Endodermal cell (in vitro differentiated cells): ENCODE results near the gene PPL. TPM values are rescaled to one million over a fixed set of nuclear protein-coding genes. Genes with fewer than 3 reads are reported as not detected.

Source experiments
- DNase-seq: peaks from one replicate; pipeline ENCODE4 v3.0.0-alpha.2; 2017
- H3K27ac ChIP-seq: 2 replicates; pipeline ENCODE4 v1.5.1; 2013; ENCODE audit warnings: mild to moderate bottlenecking, low read depth, low read length, moderate library complexity
- H3K27me3 ChIP-seq: 2 replicates; pipeline ENCODE4 v1.6.1; 2013; ENCODE audit warnings: mild to moderate bottlenecking, low read length, moderate library complexity; ENCODE audit not compliant: insufficient read depth, control insufficient read depth, poor library complexity, severe bottlenecking
- H3K36me3 ChIP-seq: 2 replicates; pipeline ENCODE4 v1.7.0; 2013; ENCODE audit warnings: mild to moderate bottlenecking, low read length, moderate library complexity; ENCODE audit not compliant: control insufficient read depth, insufficient read depth
- H3K4me1 ChIP-seq: one replicate; pipeline ENCODE4 v1.7.0; 2013; ENCODE audit warnings: low read length; ENCODE audit not compliant: control insufficient read depth, insufficient read depth
- H3K4me3 ChIP-seq: 2 replicates; pipeline ENCODE4 v1.5.1; 2013; ENCODE audit warnings: mild to moderate bottlenecking, low read length, moderate library complexity
- H3K9ac ChIP-seq: 2 replicates; pipeline ENCODE4 v1.6.1; 2013; ENCODE audit warnings: mild to moderate bottlenecking, low read length, moderate library complexity; ENCODE audit not compliant: poor library complexity, severe bottlenecking; ENCODE audit errors: extremely low read depth
- H3K9me3 ChIP-seq: 2 replicates; pipeline ENCODE4 v1.6.1; 2013; ENCODE audit warnings: mild to moderate bottlenecking, low read length, moderate library complexity; ENCODE audit not compliant: control insufficient read depth
- H3K27ac Mint-ChIP-seq: 2 replicates; pipeline ENCODE4 v1.8.0; 2020; ENCODE audit warnings: mixed read lengths
- H3K27me3 Mint-ChIP-seq: 2 replicates; pipeline ENCODE4 v1.8.0; 2021; ENCODE audit warnings: mild to moderate bottlenecking, mixed read lengths; ENCODE audit not compliant: insufficient read depth
- H3K36me3 Mint-ChIP-seq: 2 replicates; pipeline ENCODE4 v1.8.0; 2020; ENCODE audit warnings: low read depth, mixed read lengths
- H3K4me1 Mint-ChIP-seq: 2 replicates; pipeline ENCODE4 v1.8.0; 2020; ENCODE audit warnings: mixed read lengths
- H3K4me3 Mint-ChIP-seq: 2 replicates; pipeline ENCODE4 v1.8.0; 2020; ENCODE audit warnings: mild to moderate bottlenecking, moderate library complexity, mixed read lengths
- H3K9me3 Mint-ChIP-seq: 2 replicates; pipeline ENCODE4 v1.8.0; 2020; ENCODE audit warnings: mild to moderate bottlenecking, mixed read lengths
- WGBS, 2 experiments: methylation state at CpG; one replicate each; pipeline versions ENCODE4 v1.1.5 to v1.1.7; 2013; ENCODE audit warnings: missing lambda C conversion rate in 2 of 2, mixed read lengths in 1 of 2; ENCODE audit not compliant: insufficient coverage in 1 of 2, insufficient read length in 1 of 2; 5-methylcytosine and 5-hydroxymethylcytosine counted together
- total RNA-seq, 2 donors: library from RNA; stranded (reverse); fragmentation: NEBNext Ultra II Directional in 1 of 2; extraction: Animal tissue kit (Norgen Biotek cat#: 25700) in 1 of 2; gene quantifications; 2 replicates in 1 of 2; 3 replicates in 1 of 2; pipeline ENCODE4 v1.2.1, GENCODE V29; 2021
- TF ChIP-seq, protein P1 (sequence below): fragments of 200-600 bp; sonication (generic); conservative IDR thresholded peaks from 2 replicates; pipeline ENCODE4 v1.5.0; 2021; ENCODE audit warnings: antibody characterized with exemption, mild to moderate bottlenecking

The PPL gene
- total RNA-seq, 2 donors from 2014 or later: 37.8 to 48.5 TPM

DNA sequence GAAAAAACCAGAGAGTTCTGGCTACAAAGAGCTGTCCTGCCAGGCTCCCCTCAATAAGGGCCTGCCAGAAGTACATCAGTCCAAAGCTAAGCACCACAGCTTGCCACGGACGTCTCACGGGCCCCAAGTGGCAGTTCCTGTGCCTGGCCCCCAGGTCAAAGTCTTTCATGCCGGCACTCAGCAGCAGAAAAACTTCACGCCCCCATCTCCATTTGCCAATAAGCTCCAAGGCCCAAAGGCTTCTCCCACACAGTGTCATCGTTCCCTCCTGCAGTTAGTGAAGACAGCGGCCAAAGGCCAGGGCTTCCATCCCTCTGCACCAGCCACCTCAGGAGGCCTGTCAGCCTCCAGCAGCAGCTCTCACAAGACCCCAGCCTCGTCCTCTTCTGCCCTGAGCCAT lies 62.3 kb downstream of the PPL start:
- WGBS, 2 experiments: 90 to 94% methylated on average over 2 to 8 of the region's 8 CpGs
- Mint-ChIP-seq H3K4me3 (no peak overlapping the region), H3K27me3 (no peaks in the 10 kb centered on the region), H3K9me3 (no peaks in the 10 kb centered on the region), H3K4me1 (no peaks in the 10 kb centered on the region), H3K27ac (no peak overlapping the region), H3K36me3 (peaks cover 70% of the 10 kb centered on the region)
- no peak for DNase-seq
- no peak overlapping the region for H3K27ac ChIP-seq
- no peaks in the 10 kb centered on the region for H3K27me3 ChIP-seq
- H3K9ac ChIP-seq: no peak overlapping the region
- peaks cover 89% of the 10 kb centered on the region for H3K36me3 ChIP-seq
- H3K4me3 ChIP-seq: no peak overlapping the region
- H3K9me3 ChIP-seq: no peaks in the 10 kb centered on the region
- no peaks in the 10 kb centered on the region for H3K4me1 ChIP-seq
- TF ChIP-seq, protein P1, sequence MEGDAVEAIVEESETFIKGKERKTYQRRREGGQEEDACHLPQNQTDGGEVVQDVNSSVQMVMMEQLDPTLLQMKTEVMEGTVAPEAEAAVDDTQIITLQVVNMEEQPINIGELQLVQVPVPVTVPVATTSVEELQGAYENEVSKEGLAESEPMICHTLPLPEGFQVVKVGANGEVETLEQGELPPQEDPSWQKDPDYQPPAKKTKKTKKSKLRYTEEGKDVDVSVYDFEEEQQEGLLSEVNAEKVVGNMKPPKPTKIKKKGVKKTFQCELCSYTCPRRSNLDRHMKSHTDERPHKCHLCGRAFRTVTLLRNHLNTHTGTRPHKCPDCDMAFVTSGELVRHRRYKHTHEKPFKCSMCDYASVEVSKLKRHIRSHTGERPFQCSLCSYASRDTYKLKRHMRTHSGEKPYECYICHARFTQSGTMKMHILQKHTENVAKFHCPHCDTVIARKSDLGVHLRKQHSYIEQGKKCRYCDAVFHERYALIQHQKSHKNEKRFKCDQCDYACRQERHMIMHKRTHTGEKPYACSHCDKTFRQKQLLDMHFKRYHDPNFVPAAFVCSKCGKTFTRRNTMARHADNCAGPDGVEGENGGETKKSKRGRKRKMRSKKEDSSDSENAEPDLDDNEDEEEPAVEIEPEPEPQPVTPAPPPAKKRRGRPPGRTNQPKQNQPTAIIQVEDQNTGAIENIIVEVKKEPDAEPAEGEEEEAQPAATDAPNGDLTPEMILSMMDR: no peak

- no peaks in the 10 kb centered on the region for H3K9me3 Mint-ChIP-seq
- H3K27me3 Mint-ChIP-seq: no peaks in the 10 kb centered on the region
- peaks cover 71% of the 10 kb centered on the region for H3K36me3 Mint-ChIP-seq
- Histone ChIP-seq H3K9me3 (no peaks in the 10 kb centered on the region), H3K4me3 (no peak overlapping the region), H3K36me3 (peaks cover 87% of the 10 kb centered on the region), H3K4me1 (no peaks in the 10 kb centered on the region), H3K9ac (no peak overlapping the region), H3K27me3 (no peaks in the 10 kb centered on the region), H3K27ac (no peak overlapping the region)
- H3K4me3 Mint-ChIP-seq: no peak overlapping the region
- TF ChIP-seq, protein P1: no peak
- DNase-seq: no peak
- WGBS, 2 experiments: 90 to 92% methylated on average over 3 of the region's 3 CpGs
- peak overlapping the region; percentile 19 for H3K27ac Mint-ChIP-seq
- H3K4me1 Mint-ChIP-seq: peaks cover 8% of the 10 kb centered on the region
These were observed 63.9 kb downstream of the PPL start for GRCh38 chr16:4873091-4873490.

DNA sequence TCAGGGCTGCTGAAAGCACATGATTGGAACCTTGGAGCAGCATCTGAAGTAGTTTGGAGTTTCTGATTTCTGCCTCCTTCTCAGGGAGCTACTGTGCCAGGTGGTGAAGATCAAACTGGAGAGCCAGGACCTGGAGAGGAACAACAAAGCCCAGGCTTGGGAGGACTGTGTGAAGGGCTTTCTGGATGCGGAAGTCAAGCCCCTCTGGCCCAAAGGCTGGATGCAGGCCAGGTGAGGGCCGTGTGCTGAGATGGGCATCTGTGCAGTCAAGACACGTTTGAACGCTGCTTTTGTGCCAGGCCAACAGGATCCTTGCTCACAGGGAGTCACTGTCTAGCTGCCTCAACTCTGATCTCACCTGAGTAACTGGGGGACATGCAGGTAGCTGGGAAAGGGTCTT lies 65.9 kb downstream of the PPL start:
- peaks cover 79% of the 10 kb centered on the region for H3K36me3 ChIP-seq

More for the DNA sequence above, 65.9 kb downstream of the PPL start:
- Histone ChIP-seq H3K27me3 (no peaks in the 10 kb centered on the region), H3K4me1 (peaks cover 8% of the 10 kb centered on the region), H3K4me3 (no peak overlapping the region), H3K9me3 (no peaks in the 10 kb centered on the region), H3K9ac (no peak overlapping the region), H3K27ac (no peak overlapping the region)
- 98 to 100% methylated on average over 2 to 4 of the region's 4 CpGs for WGBS, 2 experiments
- peaks cover 13% of the 10 kb centered on the region for H3K4me1 Mint-ChIP-seq
- no peak for DNase-seq
- peaks cover 62% of the 10 kb centered on the region for H3K36me3 Mint-ChIP-seq
- H3K4me3 Mint-ChIP-seq: no peak overlapping the region
- H3K27ac Mint-ChIP-seq: no peak overlapping the region
- no peaks in the 10 kb centered on the region for H3K9me3 Mint-ChIP-seq
- TF ChIP-seq, protein P1: no peak
- no peaks in the 10 kb centered on the region for H3K27me3 Mint-ChIP-seq
